Measurements from ENCODE around the gene RAPGEF1.

The RAPGEF1 gene

DNA sequence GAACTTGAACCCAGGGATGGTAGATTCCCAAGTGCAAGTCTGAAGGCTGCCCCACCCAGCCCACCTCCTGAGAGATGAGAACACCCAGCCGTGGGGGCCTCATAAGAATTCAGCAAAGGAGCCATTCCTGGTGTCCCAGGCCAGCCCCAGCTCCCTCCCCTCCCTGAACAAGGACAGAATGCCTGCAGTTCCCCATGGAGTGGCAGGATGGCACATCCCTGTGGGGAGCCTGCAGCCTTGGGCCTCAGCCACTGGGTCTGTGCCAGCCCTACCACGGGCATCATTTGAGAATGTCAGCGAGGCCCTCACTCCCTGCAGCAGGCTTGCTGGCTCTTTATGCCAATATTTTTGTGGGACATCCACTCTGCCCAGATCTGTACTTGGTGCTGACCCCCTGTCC lies 36.2 kb upstream of the RAPGEF1 start:
- no peak for DNase-seq (ENCODE audit: low read depth)
- TF ChIP-seq, protein P1, sequence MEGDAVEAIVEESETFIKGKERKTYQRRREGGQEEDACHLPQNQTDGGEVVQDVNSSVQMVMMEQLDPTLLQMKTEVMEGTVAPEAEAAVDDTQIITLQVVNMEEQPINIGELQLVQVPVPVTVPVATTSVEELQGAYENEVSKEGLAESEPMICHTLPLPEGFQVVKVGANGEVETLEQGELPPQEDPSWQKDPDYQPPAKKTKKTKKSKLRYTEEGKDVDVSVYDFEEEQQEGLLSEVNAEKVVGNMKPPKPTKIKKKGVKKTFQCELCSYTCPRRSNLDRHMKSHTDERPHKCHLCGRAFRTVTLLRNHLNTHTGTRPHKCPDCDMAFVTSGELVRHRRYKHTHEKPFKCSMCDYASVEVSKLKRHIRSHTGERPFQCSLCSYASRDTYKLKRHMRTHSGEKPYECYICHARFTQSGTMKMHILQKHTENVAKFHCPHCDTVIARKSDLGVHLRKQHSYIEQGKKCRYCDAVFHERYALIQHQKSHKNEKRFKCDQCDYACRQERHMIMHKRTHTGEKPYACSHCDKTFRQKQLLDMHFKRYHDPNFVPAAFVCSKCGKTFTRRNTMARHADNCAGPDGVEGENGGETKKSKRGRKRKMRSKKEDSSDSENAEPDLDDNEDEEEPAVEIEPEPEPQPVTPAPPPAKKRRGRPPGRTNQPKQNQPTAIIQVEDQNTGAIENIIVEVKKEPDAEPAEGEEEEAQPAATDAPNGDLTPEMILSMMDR (conservative IDR thresholded peaks at IDR 0.05; ENCODE audit: low read depth, low read length): no peak
- no peak overlapping the region for H3K4me3 ChIP-seq (ENCODE audit: low read depth, low read length)

DNA sequence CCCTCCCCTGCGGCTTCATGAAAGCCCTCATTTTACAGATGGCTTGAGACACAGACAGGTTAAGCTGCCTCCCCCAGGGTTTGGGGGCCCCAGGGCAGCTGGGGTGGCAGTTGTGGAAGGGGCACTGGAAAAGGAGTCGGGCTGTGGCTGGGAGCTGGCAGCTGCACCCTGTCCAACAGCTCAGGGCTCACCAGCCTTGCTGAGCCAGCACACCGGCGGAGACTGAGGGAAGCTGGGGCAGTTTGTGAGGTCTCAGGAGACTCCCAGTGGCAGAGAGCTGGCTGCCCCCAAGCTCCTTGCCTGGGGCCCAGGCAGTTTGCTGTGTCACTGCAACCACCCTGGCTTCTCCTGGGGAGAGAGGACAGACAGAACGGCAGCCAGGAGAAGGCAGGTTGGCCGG lies 34.8 kb upstream of the RAPGEF1 start:
- TF ChIP-seq, protein P1 (conservative IDR thresholded peaks at IDR 0.05; ENCODE audit: low read depth, low read length): no peak
- DNase-seq (ENCODE audit: low read depth): no peak
- no peak overlapping the region for H3K4me3 ChIP-seq (ENCODE audit: low read depth, low read length)

DNA sequence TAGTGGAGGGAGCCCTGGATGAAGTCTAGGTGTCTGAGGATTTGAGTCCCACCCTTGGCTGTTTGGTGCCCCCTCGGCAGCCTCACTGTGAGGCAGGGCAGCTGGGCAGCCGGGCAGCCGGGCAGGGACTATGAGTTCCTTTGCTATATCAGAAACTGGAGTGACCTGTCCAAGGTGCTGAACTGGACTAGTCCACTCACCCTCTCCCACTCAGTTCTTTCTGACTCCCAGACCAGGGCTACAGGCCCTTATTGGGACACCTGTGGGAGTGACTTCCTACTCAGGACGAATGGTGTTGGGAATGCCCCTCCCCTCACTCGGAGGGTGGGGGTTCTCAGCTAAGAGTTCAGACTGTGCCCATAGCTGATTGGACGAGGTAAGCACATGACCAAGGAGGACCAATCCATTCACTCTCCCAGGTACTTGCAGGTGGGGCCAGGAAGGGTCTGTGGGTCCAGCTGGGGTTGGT lies 34.1 kb upstream of the RAPGEF1 start:
- TF ChIP-seq, protein P1 (conservative IDR thresholded peaks at IDR 0.05; ENCODE audit: low read depth, low read length): no peak
- DNase-seq (ENCODE audit: low read depth): peak; percentile 75

DNA sequence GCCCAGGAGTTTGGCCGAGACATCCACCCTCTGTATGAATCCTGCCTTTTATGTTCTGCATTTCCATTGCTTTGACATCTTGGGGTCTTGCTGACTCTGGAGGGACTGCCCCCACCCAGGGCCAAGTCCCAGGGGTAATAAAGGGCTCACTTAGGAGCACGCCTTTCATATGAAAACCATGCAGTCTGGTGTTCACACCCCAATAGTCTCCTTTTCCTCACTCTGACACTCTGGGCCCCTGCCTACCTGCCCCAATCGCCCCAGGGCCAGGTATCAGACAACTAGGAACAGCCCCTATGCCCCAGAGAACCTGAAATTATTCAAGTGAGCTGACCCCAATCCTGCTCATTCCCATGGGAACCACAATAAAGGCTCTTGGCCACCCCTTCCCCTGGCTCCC lies 33.1 kb upstream of the RAPGEF1 start:
- TF ChIP-seq, protein P1 (conservative IDR thresholded peaks at IDR 0.05; ENCODE audit: low read depth, low read length): no peak
- no peak for DNase-seq (ENCODE audit: low read depth)
- H3K4me3 ChIP-seq (ENCODE audit: low read depth, low read length): no peak overlapping the region

More for the DNA sequence above, 34.1 kb upstream of the RAPGEF1 start:
- no peak overlapping the region for H3K4me3 ChIP-seq (ENCODE audit: low read depth, low read length)

DNA sequence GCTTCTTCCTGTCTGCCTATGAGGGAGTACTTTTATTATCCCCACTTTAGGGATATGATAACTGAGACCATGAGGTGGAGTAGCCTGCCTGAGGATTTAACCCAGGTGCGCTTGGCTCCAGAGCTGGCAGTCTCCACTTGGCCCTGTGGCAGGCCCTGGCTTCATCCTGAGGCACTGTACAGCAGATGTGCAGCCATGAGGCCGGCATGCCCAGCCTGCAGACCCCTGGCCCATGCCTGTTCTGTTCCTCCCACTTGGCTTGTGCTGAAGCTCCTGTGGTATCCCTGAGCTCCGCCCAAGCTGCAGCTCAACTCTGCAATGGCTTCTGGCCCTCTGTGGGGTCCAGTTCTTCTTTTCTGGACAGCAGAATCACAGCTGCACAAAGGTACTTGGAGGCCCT lies 31.8 kb upstream of the RAPGEF1 start:
- TF ChIP-seq, protein P1 (conservative IDR thresholded peaks at IDR 0.05; ENCODE audit: low read depth, low read length): no peak
- no peak overlapping the region for H3K4me3 ChIP-seq (ENCODE audit: low read depth, low read length)
- DNase-seq (ENCODE audit: low read depth): no peak

DNA sequence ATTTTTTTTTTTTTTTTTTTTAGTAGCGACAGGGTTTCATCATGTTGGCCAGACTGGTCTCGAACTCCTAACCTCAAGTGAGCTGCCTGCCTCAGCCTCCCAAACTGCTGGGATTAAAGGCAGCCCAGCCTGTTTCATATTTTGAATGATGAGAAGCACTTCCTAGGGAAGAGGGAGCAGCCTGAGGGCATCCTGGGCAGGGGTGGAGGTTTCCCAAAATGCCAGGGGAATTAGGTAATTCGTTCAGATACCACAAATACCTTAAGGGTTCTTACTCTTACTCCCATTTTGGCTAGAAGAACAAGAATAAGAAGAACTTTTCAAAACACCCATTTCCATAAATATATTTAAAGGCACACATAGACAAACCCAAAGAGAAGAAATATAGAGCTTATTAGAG lies 29.5 kb upstream of the RAPGEF1 start:
- DNase-seq (ENCODE audit: low read depth): no peak
- H3K4me3 ChIP-seq (ENCODE audit: low read depth, low read length): no peak overlapping the region
- TF ChIP-seq, protein P1 (conservative IDR thresholded peaks at IDR 0.05; ENCODE audit: low read depth, low read length): no peak

DNA sequence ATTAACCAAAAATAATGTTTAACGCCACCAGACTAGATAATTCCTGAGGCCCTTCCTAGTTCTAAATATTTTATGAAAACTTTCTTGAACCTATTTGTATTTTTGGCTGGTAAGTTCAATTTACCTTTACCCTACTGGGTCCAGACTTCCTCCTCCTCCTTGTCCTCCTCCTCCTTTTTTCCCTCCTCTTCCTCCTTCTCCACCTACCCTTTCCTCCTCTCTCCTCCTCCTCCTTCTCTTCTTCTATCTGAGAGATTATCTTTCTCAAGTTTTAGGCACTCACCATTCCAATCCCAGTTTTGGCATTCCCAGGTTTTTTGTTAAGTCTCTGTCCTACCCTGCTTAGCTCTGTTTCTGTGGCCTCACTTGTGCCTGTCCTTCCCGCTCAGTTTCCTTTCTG lies 24.7 kb upstream of the RAPGEF1 start:
- DNase-seq (ENCODE audit: low read depth): no peak
- no peak overlapping the region for H3K4me3 ChIP-seq (ENCODE audit: low read depth, low read length)
- TF ChIP-seq, protein P1 (conservative IDR thresholded peaks at IDR 0.05; ENCODE audit: low read depth, low read length): no peak
